ENCODE results near the gene VAMP2.

DNA sequence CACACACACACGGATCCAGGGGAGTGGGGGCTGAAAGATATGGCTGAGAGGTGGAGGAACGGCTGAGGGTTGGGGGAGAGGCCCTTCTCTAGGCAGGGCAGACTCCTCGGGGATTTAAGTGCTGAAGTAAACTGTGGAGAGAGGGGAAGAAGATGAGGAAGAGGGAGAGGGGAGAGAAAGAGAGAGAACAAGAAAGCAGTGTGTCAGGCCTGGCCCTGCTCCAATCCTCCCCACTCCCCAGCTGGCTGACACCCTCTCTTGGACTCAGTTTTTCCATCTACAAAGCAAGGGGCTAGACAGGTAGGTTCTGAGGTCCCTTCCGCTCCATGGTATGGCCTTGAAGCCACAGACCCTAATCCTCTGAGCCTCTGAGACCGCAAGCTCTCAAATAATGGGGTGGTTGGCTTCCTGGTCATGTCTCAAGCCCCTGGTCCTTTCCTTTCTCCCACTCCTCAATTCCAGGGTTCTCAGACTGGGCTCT lies 2.0 kb downstream of the VAMP2 start:
- TF ChIP-seq EZH2 (IDR thresholded peaks at IDR 0.05; ENCODE audit: low read length, unreplicated experiment), result no peak
- TF ChIP-seq, protein P1, sequence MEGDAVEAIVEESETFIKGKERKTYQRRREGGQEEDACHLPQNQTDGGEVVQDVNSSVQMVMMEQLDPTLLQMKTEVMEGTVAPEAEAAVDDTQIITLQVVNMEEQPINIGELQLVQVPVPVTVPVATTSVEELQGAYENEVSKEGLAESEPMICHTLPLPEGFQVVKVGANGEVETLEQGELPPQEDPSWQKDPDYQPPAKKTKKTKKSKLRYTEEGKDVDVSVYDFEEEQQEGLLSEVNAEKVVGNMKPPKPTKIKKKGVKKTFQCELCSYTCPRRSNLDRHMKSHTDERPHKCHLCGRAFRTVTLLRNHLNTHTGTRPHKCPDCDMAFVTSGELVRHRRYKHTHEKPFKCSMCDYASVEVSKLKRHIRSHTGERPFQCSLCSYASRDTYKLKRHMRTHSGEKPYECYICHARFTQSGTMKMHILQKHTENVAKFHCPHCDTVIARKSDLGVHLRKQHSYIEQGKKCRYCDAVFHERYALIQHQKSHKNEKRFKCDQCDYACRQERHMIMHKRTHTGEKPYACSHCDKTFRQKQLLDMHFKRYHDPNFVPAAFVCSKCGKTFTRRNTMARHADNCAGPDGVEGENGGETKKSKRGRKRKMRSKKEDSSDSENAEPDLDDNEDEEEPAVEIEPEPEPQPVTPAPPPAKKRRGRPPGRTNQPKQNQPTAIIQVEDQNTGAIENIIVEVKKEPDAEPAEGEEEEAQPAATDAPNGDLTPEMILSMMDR (conservative IDR thresholded peaks at IDR 0.05; ENCODE audit: low read depth, low read length), result no peak

All from PC-3 (cell line).